Rectal smooth muscle tissue (tissue), 1 donor: Measurements from ENCODE around the gene IGSF21.

Experiments used
- H3K27ac ChIP-seq: one replicate; pipeline ENCODE4 v1.7.0; 2013; ENCODE audit warnings: low read depth, low read length, inconsistent platforms
- H3K27me3 ChIP-seq: one replicate; pipeline ENCODE4 v1.7.0; 2013; ENCODE audit warnings: low read length; ENCODE audit not compliant: control insufficient read depth, insufficient read depth
- H3K36me3 ChIP-seq: one replicate; pipeline ENCODE4 v1.7.0; 2013; ENCODE audit warnings: low read length; ENCODE audit not compliant: control insufficient read depth, insufficient read depth
- H3K4me1 ChIP-seq: one replicate; pipeline ENCODE4 v1.7.0; 2013; ENCODE audit warnings: low read length; ENCODE audit not compliant: control insufficient read depth, insufficient read depth
- H3K4me3 ChIP-seq: one replicate; pipeline ENCODE4 v1.7.0; 2013; ENCODE audit warnings: low read length
- H3K9ac ChIP-seq: one replicate; pipeline ENCODE4 v1.7.0; 2013; ENCODE audit warnings: low read length

The IGSF21 gene

DNA sequence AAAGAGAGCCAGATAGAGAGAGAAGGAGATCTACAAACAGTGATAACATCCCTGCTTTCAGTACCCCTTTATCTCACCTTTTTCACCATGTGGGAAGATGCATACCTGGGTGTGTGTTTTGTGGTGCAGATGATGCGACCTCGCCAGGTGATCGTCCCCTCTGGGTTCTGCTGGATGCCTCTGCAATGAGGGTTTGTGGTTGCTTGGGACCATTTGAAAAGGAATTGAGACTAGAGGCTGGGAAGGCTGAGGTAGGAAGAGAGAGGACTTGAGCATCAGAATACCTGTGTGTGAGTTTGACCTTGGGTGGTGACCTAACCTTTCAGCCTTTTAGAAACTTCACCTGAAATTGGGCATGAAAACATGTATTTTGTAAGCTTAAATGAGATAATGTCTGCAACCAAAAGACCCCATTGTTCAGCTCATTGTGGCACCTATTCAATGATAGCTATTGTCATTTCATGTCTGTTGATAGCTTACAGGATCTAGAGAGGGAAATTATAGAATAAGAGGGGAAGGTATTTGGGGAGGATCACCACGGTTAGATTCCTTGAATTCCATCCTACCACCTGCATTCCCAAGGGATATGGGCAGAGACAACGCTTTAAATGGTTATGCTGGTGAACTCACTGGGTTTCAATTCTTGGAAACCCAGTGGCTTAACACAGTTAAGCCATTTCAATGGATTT, 125.7 kb downstream of the IGSF21 start:
- no peak overlapping the region for H3K9ac ChIP-seq
- no peak overlapping the region for H3K4me3 ChIP-seq
- peaks cover 3% of the 10 kb centered on the region for H3K27me3 ChIP-seq
- H3K27ac ChIP-seq = no peak overlapping the region
- H3K4me1 ChIP-seq = no peaks in the 10 kb centered on the region
- H3K36me3 ChIP-seq = no peaks in the 10 kb centered on the region

DNA sequence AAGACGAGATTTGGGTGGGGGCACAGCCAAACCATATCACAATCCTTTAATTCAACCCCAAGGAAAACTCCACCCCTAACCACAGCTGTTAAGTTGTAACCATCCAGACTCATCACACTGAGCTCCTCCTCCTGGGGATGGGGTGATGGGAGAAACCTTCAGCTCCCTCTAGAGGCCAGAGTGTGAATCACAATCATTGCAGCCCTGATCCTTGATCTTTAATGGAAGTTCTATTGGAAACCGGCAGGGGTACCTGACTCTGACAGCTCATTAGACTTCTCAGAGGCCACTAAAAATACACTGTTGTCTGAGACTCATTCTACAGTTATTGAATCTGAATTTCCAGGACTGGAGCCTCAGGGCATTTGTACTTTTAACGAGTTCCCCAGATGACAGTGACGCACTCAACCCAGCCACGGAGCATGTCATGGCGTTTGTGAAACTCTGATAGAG, 127.2 kb downstream of the IGSF21 start:
- H3K36me3 ChIP-seq = no peaks in the 10 kb centered on the region
- H3K27me3 ChIP-seq = no peaks in the 10 kb centered on the region

GRCh38 chr1:18237371-18237770, 129.8 kb downstream of the IGSF21 start:
- Histone ChIP-seq H3K36me3 (no peaks in the 10 kb centered on the region), H3K4me1 (no peaks in the 10 kb centered on the region), H3K27ac (no peak overlapping the region), H3K27me3 (no peaks in the 10 kb centered on the region), H3K4me3 (no peak overlapping the region), H3K9ac (no peak overlapping the region)

More for the DNA sequence above, 127.2 kb downstream of the IGSF21 start:
- H3K4me3 ChIP-seq = no peak overlapping the region
- H3K27ac ChIP-seq = no peak overlapping the region
- no peaks in the 10 kb centered on the region for H3K4me1 ChIP-seq
- H3K9ac ChIP-seq = no peak overlapping the region

- Histone ChIP-seq H3K27ac (no peak overlapping the region), H3K27me3 (no peaks in the 10 kb centered on the region), H3K4me3 (no peak overlapping the region), H3K36me3 (no peaks in the 10 kb centered on the region), H3K9ac (no peak overlapping the region), H3K4me1 (no peaks in the 10 kb centered on the region)
Measured at GRCh38 chr1:18238190-18238589, 130.6 kb downstream of the IGSF21 start.

- H3K27ac ChIP-seq = no peak overlapping the region
- no peaks in the 10 kb centered on the region for H3K27me3 ChIP-seq
- no peak overlapping the region for H3K4me3 ChIP-seq
- H3K36me3 ChIP-seq = no peaks in the 10 kb centered on the region
- no peak overlapping the region for H3K9ac ChIP-seq
- H3K4me1 ChIP-seq = no peaks in the 10 kb centered on the region
Measured at GRCh38 chr1:18239671-18240070, 132.1 kb downstream of the IGSF21 start.

DNA sequence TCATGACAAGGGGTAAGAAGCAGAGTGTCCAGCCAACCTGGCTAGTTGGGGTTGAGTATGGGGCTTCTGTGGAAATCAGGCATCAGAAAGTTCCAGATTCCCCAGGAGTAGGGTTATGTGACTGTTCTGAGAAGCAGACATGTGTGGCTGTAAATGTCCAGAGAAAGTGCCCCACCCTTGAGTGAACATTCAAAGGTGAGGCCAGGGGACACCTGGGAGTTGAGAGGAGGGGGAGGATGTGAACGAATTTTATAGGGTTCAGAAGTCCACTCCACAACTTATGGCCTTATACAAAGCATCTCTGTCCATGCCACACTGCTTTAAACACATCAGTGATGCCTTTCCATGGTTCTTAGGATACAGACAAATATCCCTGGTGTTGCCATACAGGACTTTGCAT, 133.3 kb downstream of the IGSF21 start:
- Histone ChIP-seq H3K36me3 (no peaks in the 10 kb centered on the region), H3K4me1 (no peaks in the 10 kb centered on the region), H3K27me3 (no peaks in the 10 kb centered on the region), H3K4me3 (no peak overlapping the region), H3K9ac (no peak overlapping the region), H3K27ac (no peak overlapping the region)

- no peaks in the 10 kb centered on the region for H3K27me3 ChIP-seq
- no peaks in the 10 kb centered on the region for H3K36me3 ChIP-seq
- no peaks in the 10 kb centered on the region for H3K4me1 ChIP-seq
- H3K4me3 ChIP-seq = no peak overlapping the region
- no peak overlapping the region for H3K9ac ChIP-seq
- H3K27ac ChIP-seq = no peak overlapping the region
Measured at GRCh38 chr1:18241891-18242290, 134.3 kb downstream of the IGSF21 start.

- Histone ChIP-seq H3K27ac (no peak overlapping the region), H3K9ac (no peak overlapping the region), H3K27me3 (no peaks in the 10 kb centered on the region), H3K4me3 (no peak overlapping the region), H3K4me1 (no peaks in the 10 kb centered on the region), H3K36me3 (no peaks in the 10 kb centered on the region)
Measured at GRCh38 chr1:18243503-18244175, 136.0 kb downstream of the IGSF21 start.

DNA sequence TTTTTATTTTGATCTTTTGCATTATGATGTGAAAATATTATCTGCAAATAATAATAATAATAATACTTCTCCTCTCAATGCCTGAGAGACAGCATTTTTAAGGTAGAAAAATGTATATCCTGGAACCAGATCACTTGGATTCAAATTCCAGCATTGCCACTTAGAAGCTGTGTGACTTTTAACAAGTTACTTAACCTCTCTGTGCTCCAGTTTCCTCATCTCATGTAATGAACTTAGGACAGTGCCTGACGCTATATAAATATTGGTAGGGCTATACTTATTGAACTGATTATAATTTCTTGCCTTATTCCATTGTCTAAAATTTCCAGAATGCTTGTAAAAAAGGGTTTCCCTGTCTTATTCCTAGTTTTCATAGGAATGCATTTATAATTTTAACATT, 137.2 kb downstream of the IGSF21 start:
- Histone ChIP-seq H3K4me1 (no peaks in the 10 kb centered on the region), H3K9ac (no peak overlapping the region), H3K27ac (no peak overlapping the region), H3K4me3 (no peak overlapping the region), H3K36me3 (no peaks in the 10 kb centered on the region), H3K27me3 (no peaks in the 10 kb centered on the region)

GRCh38 chr1:18245647-18246046, 138.0 kb downstream of the IGSF21 start:
- no peaks in the 10 kb centered on the region for H3K4me1 ChIP-seq
- H3K27me3 ChIP-seq = no peaks in the 10 kb centered on the region
- no peak overlapping the region for H3K4me3 ChIP-seq
- no peak overlapping the region for H3K9ac ChIP-seq
- no peaks in the 10 kb centered on the region for H3K36me3 ChIP-seq
- H3K27ac ChIP-seq = no peak overlapping the region

DNA sequence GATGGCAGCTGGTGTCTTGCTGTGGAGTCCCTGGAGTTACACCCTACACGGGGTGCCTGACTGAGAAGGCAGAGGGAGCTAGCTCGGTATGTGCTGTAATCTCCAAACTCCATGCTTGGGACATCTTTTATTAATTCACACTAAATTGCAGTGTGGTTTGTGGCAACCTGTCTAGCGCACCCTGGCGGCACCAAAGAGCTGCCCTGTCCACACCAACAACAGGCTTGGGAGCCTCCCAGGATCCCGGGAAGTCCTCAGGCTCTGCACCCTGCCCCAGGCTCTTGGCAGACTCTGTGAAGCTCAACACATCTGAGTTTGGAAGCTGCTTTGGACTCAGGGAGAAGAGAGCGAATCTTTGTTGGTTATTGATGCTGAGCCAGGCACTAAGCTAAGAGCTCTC, 138.9 kb downstream of the IGSF21 start:
- H3K36me3 ChIP-seq = no peaks in the 10 kb centered on the region
- no peak overlapping the region for H3K4me3 ChIP-seq
- H3K27ac ChIP-seq = no peak overlapping the region
- H3K4me1 ChIP-seq = no peaks in the 10 kb centered on the region
- H3K27me3 ChIP-seq = no peaks in the 10 kb centered on the region
- H3K9ac ChIP-seq = no peak overlapping the region

DNA sequence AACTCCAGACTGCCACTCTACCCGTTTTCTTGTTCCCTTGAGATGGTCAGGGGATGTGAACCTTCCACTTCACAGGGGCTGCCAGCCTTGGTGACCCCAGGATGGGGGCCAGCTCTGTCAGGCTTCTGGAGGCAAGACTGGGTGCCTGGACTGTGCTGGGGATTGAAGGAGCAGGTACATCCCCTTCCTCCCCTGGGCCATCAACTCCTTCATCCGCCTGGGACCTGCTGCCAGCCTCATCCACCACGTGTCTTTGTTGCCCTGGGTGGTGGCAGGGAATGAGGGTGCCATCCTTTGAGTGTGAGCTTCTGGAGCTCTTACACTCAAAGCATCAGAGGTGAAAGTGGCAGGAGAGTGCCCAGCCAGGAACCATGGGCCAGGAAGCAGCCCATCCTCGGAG, 139.6 kb downstream of the IGSF21 start:
- Histone ChIP-seq H3K27me3 (no peaks in the 10 kb centered on the region), H3K9ac (no peak overlapping the region), H3K4me1 (no peaks in the 10 kb centered on the region), H3K36me3 (no peaks in the 10 kb centered on the region), H3K4me3 (no peak overlapping the region), H3K27ac (no peak overlapping the region)

GRCh38 chr1:18249631-18250030, 142.0 kb downstream of the IGSF21 start:
- H3K27ac ChIP-seq = no peak overlapping the region
- H3K4me1 ChIP-seq = no peaks in the 10 kb centered on the region
- no peaks in the 10 kb centered on the region for H3K27me3 ChIP-seq
- H3K4me3 ChIP-seq = no peak overlapping the region
- no peaks in the 10 kb centered on the region for H3K36me3 ChIP-seq
- no peak overlapping the region for H3K9ac ChIP-seq
